HG03439 (cell line): Measurements from ENCODE around the gene RHEX.

Experiments used
- ATAC-seq: cut with Tn5 transposase; IDR thresholded peaks from one replicate; pipeline ENCODE4 v1.9.1; 2021; ENCODE audit warnings: mild to moderate bottlenecking, moderate library complexity; ENCODE audit not compliant: unreplicated experiment

Gene RHEX

DNA sequence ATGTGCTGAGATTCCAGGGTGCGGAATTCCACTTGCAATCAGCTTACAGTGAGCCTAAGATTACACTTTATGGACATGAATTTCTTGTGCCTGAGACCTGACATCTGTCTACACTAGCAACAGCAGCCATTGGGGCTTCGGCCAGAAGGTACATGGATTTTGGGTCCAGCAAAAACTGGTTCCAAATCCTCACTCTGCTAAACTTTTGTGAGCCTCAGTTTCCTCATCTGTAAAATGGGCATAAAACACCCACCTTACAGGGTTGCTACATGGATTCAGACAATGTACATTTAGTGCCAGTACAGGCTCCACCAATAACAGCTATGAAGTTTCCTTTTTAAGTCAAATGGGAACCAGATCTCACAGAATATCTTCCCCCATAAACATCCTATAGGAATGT is 30.8 kb downstream of the RHEX start:
- ATAC-seq, result no peak

DNA sequence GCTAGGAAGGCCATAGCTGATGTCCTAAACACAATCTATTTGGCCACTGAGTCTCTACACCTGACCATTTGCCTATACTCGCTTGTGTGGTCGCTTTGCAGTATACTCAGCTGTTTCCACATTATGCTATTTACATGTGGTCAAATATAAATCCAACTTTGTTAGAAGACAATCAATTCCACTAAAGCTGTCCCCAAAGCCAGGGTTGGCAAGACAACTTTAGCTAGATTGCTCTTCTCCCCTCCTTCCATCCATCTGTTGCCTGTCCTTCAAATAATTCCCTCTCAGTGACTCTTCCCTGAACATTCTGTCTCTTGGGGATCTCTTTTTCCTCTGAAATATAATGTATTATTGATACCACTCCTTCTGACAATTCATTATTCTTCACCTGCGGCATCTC is 34.1 kb downstream of the RHEX start:
- ATAC-seq, result no peak

DNA sequence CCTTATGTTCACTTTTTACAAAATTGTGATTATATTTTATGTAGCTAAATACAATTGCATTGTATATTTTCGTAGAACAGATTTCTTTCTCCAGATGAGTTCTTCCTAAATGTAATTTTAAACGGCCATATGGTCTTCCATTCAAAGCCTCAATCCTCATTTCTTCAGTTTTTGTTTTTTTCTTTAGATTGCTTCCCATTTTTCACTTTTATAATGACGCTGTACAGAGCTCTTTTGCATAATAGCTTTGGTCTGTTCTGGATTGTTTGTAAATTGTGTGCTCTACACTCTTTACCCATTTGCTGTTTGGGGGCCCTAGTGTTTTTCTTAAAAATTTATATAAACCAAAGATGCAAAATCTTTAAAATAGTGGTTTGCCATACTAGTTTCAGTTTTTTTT is 36.4 kb downstream of the RHEX start:
- ATAC-seq, result no peak

DNA sequence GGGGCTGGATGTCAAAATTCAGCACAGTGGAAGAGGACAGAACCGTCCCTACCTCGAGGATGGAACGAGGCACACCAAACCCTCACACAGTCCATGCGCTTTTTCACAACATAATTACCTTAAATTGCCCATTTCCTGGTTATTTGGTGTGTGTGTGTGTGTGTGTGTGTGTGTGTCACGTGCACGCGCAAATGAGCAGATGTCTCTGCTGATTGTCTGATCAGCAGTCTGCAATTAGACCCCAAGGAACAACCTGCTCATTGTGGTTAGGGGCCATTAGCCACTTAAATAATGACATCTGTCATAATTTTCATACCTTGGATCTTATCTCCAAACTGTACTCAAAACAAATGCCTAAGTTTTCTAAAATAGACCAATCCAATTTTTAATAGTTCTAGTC is 41.1 kb downstream of the RHEX start:
- no peak for ATAC-seq

DNA sequence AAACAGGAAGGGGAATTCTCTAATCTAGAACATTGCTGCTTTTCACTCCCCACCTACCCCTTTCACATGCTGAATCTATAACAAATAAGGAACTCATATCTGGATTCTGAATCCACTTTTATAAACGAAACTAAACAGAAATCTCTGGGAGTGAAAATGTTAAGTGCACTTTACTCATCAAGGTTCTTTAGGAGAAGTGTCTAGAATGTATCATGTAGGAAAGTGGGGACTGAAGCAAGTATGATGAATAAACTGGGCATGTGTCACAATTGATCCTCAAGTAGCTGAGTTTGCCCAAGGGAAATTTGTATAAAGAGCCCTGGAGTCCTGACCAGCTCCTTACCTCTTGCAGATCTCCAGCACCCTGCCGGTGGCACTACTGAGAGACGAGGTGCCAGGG is 44.4 kb downstream of the RHEX start:
- no peak for ATAC-seq

DNA sequence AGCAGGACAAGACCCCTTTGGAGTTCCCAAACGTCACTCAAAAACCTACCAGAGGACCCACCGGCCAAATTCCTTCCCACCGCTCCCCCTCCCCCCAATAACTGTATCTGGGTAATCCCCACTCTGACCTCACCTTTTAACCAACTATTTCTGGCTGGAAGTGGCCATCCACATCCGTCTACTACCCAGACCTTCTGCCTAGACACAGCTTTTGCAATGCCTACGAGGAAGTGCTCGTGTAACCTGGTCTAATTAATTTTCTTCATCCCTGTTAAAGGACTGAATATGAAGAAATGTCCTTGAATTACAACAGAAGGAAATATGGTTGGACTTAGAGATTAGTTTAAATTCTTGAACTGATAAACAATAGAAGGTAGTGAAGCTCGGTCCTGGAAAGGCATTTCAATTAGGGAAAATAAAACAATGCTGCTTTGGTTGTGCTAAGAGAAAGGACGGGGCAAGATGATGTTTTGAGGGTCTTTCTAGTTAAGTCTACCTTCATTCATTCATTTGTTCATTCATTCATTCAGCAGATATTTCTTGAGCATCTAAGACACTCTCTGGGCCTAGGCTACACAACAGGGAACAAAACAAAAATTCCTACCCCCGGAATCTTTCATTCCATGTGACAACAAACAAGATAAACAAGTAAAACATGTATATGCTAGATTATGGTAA is 45.4 kb downstream of the RHEX start:
- no peak for ATAC-seq

DNA sequence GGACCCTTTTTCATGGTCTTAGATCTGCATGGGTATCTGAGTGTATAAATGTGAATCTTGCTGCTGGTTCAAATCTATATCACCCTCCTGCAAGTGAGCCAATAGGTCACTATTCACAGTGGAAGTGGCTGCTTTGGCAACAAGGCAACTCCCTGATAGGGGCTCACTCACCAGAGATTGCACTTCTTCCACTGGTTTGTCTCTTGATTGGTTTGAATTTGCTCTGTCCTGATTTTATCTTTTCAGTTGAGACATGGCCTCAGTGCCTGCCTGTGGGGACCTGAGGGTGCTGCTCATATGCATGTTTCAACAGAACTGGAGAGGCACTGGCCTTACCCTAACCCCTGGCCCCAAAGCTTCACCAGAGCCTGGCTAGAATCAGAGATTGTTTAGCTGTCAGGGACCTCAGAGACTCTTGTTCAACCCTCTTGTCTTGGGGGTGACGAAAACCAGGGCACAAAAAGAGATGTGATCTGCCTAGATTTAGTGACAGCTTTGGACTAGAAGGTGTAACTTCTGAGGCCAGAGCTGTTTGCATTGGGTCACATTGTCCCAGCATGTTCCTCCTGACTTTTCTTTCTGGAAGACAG is 47.3 kb downstream of the RHEX start:
- ATAC-seq, result no peak

DNA sequence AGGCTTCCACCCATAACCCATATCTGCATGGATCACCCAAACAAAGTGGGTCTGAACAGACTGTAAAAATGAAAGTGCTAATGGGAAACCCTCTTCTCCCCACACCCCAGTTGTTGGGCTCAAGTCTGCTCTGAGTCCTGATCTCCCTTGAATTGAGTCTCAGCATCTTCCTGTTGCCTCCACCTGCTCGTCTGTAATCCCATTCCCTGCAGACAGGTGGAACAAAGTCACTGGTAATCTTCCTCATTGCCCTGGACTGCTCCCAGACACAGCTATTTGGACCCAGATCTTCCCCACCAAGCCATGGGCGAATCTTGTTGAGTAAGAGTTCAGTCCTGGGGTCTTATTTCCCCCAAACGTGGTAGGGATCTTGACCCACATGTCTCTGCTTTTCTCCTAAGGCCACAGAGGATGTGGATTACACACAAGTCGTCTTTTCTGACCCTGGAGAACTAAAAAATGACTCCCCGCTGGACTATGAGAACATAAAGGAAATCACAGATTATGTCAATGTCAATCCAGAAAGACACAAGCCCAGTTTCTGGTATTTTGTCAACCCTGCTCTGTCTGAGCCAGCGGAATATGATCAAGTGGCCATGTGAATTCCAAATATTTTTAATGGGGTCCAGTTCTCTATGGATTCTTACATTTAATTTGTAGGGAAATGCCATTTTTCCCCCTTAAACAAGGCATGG is 48.5 kb downstream of the RHEX start:
- no peak for ATAC-seq

DNA sequence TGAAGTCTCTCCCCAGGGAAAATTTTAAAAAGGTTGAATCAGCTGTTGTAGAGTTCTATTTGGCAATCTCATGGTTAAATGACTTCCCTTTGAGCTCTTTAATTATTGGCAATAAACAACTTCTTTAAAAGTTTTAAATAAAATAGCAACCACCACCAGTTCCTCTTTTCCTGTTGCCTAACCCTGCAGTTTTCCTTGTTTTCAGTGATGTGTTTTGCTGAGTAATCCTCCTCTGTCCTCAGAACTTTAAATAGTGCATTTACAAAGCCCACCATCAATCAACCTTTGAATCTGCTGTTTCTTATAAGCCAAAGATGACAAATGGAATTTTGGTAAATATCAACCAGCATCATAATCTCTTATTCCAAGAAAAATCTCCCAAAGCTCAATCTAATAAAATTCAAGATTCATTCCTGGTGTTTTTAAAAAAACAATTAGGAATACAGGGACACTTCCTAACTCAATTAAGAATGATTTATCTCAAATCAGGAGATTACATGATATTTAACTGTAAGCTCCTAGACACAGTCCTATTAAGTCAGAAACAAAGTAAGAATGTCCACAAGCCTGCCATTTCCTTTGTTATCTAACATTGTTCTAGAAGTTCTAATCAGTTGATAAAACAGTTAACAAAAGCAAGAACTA is 49.4 kb downstream of the RHEX start:
- ATAC-seq, result no peak

DNA sequence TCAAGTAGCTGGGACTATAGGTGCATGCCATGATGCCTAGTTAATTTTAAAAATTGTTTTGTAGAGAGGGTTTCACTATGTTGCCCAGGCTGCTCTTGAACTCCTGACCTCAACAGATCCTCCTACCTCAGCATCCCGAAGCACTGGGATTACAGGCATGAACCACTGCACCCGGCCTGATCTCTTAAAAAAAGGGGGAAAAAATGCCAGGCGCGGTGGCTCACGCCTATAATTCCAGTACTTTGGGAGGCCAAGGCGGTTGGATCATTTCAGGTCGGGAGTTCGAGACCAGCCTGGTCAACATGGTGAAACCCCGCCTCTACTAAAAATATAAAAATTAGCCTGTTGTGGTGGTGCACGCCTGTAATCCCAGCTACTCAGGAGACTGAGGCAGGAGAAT is 51.0 kb downstream of the RHEX start:
- no peak for ATAC-seq

DNA sequence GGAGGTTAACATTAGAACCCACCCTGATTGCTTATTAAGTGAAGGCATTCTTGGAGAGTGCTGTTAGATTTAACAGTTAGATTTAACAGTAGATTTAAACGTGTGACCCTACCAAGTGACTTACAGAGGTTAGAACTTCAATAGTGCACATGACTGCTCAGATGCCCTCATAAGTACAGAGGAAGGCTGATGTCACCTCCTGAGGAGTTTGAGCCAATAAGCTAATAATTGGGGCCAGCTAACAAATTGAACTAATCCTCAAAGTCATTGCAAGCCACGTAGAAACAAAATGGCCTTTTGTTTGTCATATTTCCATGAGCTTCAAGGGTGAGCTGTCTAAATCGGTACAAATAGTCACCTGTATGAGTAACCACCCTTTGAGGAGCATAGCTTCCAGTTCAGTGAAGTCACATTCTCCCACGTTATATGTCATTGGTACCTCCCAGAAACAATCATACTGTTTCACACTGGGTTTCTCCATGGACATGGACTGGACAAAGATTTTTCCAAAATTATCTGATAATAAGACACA is 52.6 kb downstream of the RHEX start:
- ATAC-seq, result no peak

DNA sequence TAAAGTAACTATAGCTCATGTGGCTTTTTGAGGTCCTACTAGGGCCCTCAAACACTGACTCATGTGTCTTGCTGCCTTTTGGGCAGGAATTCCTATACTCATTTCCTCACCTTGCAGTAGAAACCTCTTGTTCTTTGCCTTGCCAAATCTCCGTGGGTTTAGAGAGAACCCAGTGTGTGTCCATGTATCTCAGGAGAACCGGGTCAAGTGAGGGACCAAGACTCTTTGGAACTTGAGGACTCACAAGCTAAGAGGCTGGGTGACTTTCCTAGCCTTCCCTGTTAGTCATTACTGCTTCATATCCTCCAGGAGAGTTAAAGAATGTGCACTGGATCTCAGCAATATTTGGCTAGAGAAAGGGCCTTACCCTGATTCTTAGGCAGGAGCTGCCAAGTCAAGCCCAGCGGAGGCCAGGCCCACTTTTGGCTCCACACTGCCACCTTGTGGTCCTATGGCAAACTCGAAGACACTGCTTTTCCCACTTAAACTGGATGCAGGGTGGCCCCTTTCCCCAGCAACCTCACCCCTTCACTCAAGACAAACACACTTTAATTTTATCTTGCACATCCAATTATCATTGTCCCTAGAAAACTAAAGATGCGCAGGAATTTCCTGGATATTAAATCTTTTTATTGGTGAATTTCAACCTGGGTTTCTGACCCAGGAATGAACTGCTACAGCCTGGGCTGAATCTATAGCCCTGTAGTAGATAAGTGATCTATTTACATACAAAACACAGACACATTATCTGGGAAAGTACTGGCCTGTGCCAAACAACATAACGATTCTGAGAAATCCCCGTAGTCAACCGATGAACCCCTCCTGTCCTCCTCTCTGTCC is 53.6 kb downstream of the RHEX start:
- no peak for ATAC-seq

DNA sequence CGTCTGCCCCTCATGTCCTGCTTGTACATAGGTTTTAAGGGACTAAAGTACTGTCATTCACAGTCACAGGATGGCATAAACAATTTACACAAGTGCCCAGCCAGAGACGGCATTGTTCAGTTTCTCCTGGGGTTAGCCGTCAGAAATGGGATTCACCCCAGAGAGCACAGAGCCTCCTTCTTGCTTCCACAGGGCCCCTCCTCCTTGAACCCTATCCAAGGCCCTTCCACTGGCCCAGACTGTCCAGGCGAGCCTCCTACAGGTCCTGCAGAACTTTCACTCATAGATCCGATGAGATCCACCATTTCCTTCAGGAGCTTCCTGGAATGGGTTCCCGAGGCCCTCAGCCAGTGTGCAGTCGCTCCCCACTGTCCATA is 54.2 kb downstream of the RHEX start:
- ATAC-seq, result no peak

DNA sequence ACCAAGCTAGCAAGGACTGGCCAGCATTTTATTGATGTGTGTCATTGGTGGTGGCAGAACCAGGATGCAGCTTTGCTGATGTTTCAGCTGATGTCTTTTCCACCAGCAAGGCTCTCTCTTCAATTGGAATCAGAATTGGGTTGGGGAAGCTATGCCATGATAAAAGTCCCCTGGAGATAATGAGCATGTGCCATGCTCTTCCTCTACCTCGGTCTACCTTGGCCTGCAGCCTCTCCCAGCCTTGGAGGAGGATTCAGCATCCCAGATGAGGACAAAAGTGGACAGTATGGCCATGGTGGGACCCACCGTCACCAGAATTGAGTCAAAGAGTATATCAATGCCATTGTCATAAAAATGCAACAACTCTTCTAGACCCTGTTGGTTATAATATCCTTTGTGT is 55.7 kb downstream of the RHEX start:
- no peak for ATAC-seq

DNA sequence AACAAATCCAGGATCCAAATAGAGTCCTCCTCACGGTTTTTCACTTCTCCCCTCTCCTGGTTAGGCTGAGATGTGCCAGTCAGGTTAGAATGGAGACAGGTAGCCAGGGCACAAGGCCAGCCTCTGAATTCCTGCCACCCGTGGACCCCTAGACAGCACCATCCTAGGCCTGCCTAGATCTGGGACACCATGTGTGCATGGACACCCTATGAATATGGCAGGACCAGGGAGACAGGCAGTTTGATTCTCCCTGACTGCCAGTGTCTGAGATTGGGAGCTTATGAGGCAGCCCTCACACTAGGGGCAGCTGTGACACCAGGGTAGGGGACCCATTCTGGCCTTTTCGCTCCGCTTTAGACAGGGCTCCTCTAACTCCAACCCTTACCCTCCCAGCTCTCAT is 56.7 kb downstream of the RHEX start:
- ATAC-seq, result no peak

DNA sequence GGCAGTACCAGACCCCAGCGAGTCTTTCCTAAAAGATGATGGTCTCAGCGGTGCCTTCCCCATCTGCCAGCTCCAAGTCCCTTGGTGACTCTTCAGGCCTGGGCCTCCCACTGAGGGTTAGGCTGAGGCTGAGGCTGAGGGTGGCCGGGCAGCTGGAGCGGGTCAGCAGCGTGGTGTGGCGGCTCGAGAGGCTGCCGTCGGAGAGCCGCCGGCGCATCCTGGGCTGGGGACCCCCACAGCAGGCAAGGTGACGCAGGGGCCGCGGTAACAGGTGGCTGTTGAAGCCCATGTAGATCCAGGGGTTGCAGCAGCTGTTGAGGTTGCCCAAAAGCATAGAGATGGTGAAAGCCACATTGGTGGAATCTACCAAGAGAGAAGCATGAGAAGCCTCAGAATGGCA is 57.2 kb downstream of the RHEX start:
- no peak for ATAC-seq

DNA sequence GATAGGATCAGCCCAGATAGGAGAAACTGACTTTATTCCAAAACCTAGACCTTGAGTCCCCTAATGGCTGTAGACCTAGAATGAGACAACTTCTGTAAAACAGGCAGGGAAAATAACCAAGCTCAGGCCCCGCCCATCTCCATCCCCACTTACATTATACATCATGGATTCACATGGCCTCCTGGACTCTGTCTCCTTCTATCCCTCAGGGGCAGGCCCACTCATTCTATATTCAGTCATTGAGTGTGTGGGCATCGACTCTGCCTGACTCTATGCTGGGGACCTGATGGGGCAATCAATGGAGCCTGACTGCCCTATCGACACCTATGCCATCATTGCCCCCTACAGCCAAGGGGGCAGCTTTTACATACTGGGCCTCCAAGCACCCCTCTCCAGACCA is 57.8 kb downstream of the RHEX start:
- ATAC-seq, result no peak

DNA sequence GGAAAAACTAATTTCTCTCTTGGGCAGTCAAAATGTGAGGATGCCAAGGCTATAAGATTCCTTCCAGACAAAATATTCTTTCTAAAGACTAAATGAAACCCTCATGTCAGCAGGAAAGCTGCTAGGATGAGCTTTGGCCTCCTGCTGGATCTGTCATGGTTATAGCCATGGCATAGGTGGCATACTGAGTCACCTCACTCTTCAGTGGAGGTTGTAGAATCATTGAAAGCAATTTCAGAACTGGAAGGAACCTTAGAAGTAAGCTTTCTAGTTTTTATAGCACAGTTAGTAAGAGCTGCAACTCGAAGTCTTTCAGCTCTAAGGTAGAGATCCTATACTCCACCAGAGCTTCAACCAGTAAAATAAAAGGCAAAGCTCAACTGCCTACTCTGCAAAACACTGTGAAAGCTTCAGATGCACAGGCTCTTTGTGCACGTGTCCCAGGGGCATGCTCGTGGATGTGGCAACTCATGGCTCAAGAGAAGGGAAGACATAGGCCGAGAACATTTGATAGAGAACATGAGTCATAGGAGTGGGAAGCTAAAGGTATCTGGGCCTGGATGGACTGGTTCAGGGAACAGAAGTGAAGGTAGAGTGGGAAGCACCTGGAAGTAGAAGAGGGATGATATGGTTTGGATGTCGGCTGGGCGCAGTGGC is 58.4 kb downstream of the RHEX start:
- ATAC-seq, result no peak

DNA sequence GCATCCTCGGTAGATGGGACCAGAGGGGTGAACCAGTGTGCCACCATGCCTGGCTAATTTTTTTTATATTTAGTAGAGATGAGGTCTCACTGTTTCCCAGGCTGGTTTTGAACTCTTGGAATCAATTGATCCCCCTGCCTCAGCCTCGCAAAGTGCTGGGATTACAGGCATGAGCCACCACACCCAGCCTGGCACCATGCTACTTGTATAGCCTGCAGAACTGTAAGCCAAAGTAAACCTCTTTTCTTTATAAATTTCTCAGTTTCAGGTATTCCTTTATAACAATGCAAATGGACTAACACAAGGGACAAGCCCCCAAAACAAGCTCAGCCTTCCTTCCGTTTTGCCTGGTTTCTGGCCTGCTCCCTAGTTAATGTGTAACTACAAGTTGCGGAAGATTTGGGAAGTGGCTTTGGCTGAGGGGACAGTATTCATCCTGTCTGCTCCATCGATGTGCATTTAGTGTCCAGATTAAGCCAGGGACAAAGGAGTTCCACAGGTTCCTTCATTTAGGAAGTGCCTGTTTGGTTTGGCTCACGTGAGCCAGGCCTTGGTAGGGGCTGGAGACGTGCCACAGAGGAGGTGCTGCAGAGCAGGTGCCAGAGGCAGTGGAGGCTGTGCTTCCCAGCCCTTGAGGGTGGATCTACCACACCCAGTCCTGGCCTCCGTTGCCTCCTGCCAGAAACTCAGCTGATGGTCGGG is 59.8 kb downstream of the RHEX start:
- no peak for ATAC-seq
